Measurements from ENCODE around the gene BEX4. TPM values are rescaled to one million over a fixed set of nuclear protein-coding genes. Genes with fewer than 3 reads are reported as not detected.
"Not testable (repeated sequence)": the region's sequence is repeated elsewhere in the genome, so short reads cannot be mapped to it uniquely, and the experiment has no call there.

Gene BEX4
- total RNA-seq, 2 experiments from 2014 or later, result not detected

DNA sequence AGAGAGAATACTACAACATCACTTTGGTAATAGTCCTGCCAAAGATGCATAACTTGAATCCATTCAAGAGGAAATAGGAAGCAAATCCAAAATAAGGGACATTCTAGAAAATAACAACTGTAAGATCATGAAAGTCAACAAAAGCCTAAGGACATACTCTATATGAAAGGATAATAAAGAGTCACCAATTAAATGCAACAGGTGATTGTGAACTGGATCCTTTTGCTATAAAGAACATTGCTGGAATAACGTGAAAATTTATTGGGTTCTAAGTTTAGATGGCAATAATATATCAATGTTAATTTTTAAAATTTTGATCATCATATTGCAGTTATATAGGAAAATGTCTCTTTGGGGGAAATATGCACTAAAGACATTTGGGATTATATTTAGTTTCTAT, 20.0 kb downstream of the BEX4 start:
- no peak overlapping the region for H3K4me3 ChIP-seq (ENCODE audit: low read depth, low read length, poor library complexity, severe bottlenecking)
- no peak overlapping the region for H3K27ac ChIP-seq (ENCODE audit: low read depth, low read length, poor library complexity, severe bottlenecking)
- POLR2A ChIA-PET, result no interaction called here
- CTCF ChIA-PET (ENCODE audit: unreplicated experiment), result no interaction called here
- intact Hi-C loops (cut with micrococcal nuclease; ENCODE audit: unreplicated experiment), result no loop called here
- no peaks in the 10 kb centered on the region for H3K9me3 ChIP-seq (ENCODE audit: low read length)
- no peaks in the 10 kb centered on the region for H3K9me2 ChIP-seq (ENCODE audit: insufficient read depth, low read length)
- TF ChIP-seq EZH2phosphoT487 (IDR thresholded peaks at IDR 0.05; ENCODE audit: borderline replicate concordance, low read depth, low read length), result no peak
- TF ChIP-seq, protein P1, sequence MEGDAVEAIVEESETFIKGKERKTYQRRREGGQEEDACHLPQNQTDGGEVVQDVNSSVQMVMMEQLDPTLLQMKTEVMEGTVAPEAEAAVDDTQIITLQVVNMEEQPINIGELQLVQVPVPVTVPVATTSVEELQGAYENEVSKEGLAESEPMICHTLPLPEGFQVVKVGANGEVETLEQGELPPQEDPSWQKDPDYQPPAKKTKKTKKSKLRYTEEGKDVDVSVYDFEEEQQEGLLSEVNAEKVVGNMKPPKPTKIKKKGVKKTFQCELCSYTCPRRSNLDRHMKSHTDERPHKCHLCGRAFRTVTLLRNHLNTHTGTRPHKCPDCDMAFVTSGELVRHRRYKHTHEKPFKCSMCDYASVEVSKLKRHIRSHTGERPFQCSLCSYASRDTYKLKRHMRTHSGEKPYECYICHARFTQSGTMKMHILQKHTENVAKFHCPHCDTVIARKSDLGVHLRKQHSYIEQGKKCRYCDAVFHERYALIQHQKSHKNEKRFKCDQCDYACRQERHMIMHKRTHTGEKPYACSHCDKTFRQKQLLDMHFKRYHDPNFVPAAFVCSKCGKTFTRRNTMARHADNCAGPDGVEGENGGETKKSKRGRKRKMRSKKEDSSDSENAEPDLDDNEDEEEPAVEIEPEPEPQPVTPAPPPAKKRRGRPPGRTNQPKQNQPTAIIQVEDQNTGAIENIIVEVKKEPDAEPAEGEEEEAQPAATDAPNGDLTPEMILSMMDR (conservative IDR thresholded peaks at IDR 0.05; ENCODE audit: low read length), result no peak
- H4K20me1 ChIP-seq (ENCODE audit: insufficient read depth, low read length), result no peaks in the 10 kb centered on the region
- H3K36me3 ChIP-seq (ENCODE audit: insufficient read depth, low read length), result no peaks in the 10 kb centered on the region
- H2AFZ ChIP-seq (ENCODE audit: low read length), result no peak overlapping the region
- no peak for DNase-seq (ENCODE audit: low spot score)
- H3K4me2 ChIP-seq (ENCODE audit: low read length), result no peak overlapping the region
- no peaks in the 10 kb centered on the region for H3K4me1 ChIP-seq (ENCODE audit: insufficient read depth, low read length, poor library complexity, severe bottlenecking)
- BruUV-seq (replicated peaks), result no TSS peak
- H3K79me2 ChIP-seq (ENCODE audit: insufficient read depth, low read depth, low read length), result no peaks in the 10 kb centered on the region

DNA sequence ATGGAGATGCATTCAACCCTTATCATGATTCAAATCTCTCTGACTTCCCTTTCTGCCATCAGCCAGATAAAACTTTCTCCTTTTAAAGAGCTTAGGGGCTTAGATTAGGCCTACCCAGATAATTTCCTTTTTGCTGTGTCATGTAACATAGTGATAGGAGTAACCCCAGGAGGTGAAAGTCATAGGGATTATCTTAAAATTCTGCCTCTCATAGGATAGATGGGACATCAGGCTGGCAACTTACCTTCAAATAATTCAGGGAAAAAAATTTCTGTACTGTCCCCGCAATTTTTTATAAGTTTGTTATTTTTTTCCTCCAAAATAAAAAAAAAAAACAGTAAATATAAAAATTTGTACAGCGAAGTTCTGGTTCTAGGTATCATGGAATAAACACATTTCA, 20.7 kb downstream of the BEX4 start:
- H3K4me3 ChIP-seq (ENCODE audit: low read depth, low read length, poor library complexity, severe bottlenecking); intact Hi-C loops (cut with micrococcal nuclease; ENCODE audit: unreplicated experiment); H3K4me1 ChIP-seq (ENCODE audit: insufficient read depth, low read length, poor library complexity, severe bottlenecking); H4K20me1 ChIP-seq (ENCODE audit: insufficient read depth, low read length); H3K27ac ChIP-seq (ENCODE audit: low read depth, low read length, poor library complexity, severe bottlenecking); H2AFZ ChIP-seq (ENCODE audit: low read length); CTCF ChIA-PET (ENCODE audit: unreplicated experiment); H3K36me3 ChIP-seq (ENCODE audit: insufficient read depth, low read length); POLR2A ChIA-PET; H3K79me2 ChIP-seq (ENCODE audit: insufficient read depth, low read depth, low read length); DNase-seq (ENCODE audit: low spot score); BruUV-seq (replicated peaks); H3K4me2 ChIP-seq (ENCODE audit: low read length); H3K9me2 ChIP-seq (ENCODE audit: insufficient read depth, low read length); H3K9me3 ChIP-seq (ENCODE audit: low read length): not testable (repeated sequence)

DNA sequence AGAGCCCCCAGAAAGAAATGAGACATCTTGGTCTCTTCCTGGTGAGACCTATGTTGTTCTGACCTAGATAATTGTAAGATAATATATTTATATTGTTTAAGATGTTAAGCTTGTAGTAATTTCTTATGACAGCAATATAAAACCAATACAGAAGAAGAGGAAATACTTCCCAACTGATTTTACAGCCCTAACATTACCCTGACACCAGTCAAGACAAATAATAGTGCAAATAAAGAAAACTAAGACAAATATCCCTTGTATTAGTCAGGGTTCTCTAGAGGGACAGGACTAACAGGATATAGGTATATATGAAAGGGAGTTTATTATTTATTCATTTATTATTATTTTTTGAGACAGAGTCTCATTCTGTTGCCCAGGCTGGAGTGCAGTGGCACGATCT, 21.4 kb downstream of the BEX4 start:
- no peak overlapping the region for H3K4me3 ChIP-seq (ENCODE audit: low read depth, low read length, poor library complexity, severe bottlenecking)
- H4K20me1 ChIP-seq (ENCODE audit: insufficient read depth, low read length), result no peaks in the 10 kb centered on the region
- no peak overlapping the region for H2AFZ ChIP-seq (ENCODE audit: low read length)
- POLR2A ChIA-PET, result no interaction called here
- no peaks in the 10 kb centered on the region for H3K36me3 ChIP-seq (ENCODE audit: insufficient read depth, low read length)
- no peak overlapping the region for H3K27ac ChIP-seq (ENCODE audit: low read depth, low read length, poor library complexity, severe bottlenecking)
- TF ChIP-seq, protein P1 (conservative IDR thresholded peaks at IDR 0.05; ENCODE audit: low read length), result no peak
- no peak for TF ChIP-seq EZH2phosphoT487 (IDR thresholded peaks at IDR 0.05; ENCODE audit: borderline replicate concordance, low read depth, low read length)
- CTCF ChIA-PET (ENCODE audit: unreplicated experiment), result no interaction called here
- intact Hi-C loops (cut with micrococcal nuclease; ENCODE audit: unreplicated experiment), result no loop called here
- BruUV-seq (replicated peaks), result no TSS peak
- DNase-seq (ENCODE audit: low spot score), result no peak
- no peak overlapping the region for H3K4me2 ChIP-seq (ENCODE audit: low read length)
- no peaks in the 10 kb centered on the region for H3K9me3 ChIP-seq (ENCODE audit: low read length)
- no peaks in the 10 kb centered on the region for H3K4me1 ChIP-seq (ENCODE audit: insufficient read depth, low read length, poor library complexity, severe bottlenecking)
- no peaks in the 10 kb centered on the region for H3K79me2 ChIP-seq (ENCODE audit: insufficient read depth, low read depth, low read length)
- no peaks in the 10 kb centered on the region for H3K9me2 ChIP-seq (ENCODE audit: insufficient read depth, low read length)

All from OCI-LY7 (cell line).